Right lobe of liver (tissue), 6 donors: ENCODE measurements around the gene CHD2. TPM values are rescaled to one million over a fixed set of nuclear protein-coding genes. Genes with fewer than 3 reads are reported as not detected.

Experiments
- ATAC-seq, 4 donors: fragments of 200-7000 bp; cut with Tn5 transposase; one replicate each; pipeline ENCODE4 v1.9.1; 2020; ENCODE audit warnings: mild to moderate bottlenecking in 4 of 4, moderate library complexity in 4 of 4
- DNase-seq, 3 donors: peaks; one replicate each; pipeline ENCODE4 v3.0.0-alpha.2; 2020
- H3K27ac ChIP-seq, 3 donors: fragments of 200-600 bp; one replicate each; pipeline ENCODE4 v1.8.0; 2022
- H3K27me3 ChIP-seq, 2 donors: fragments of 200-600 bp; one replicate each; pipeline ENCODE4 v1.8.0; 2022
- H3K36me3 ChIP-seq, 4 donors: fragments of 200-600 bp; sonication (generic) in 1 of 4; one replicate each; pipeline versions ENCODE4 v1.5.1 to v1.8.0; 2017 to 2022; ENCODE audit warnings: control low read depth in 1 of 4
- H3K4me1 ChIP-seq, 4 donors: fragments of 200-600 bp; sonication (generic) in 1 of 4; one replicate each; pipeline versions ENCODE4 v1.5.1 to v1.8.0; 2017 to 2022; ENCODE audit warnings: control low read depth in 1 of 4
- H3K4me3 ChIP-seq, 3 donors: fragments of 200-600 bp; one replicate each; pipeline ENCODE4 v1.8.0; 2022
- H3K9me3 ChIP-seq, 4 donors: fragments of 200-600 bp; sonication (generic) in 1 of 4; one replicate each; pipeline versions ENCODE4 v1.5.1 to v1.8.0; 2017 to 2022; ENCODE audit warnings: control low read depth in 1 of 4
- POLR2A ChIP-seq: fragments of 450-650 bp; IDR thresholded peaks from one replicate; pipeline ENCODE4 v1.6.1; 2017; ENCODE audit warnings: antibody characterized with exemption, mild to moderate bottlenecking
- WGBS: methylation state at CpG from one replicate; pipeline ENCODE4 v1.1.6; 2018; ENCODE audit warnings: low coverage, low lambda C conversion rate; ENCODE audit not compliant: insufficient coverage; ENCODE audit errors: missing lambda C conversion rate; 5-methylcytosine and 5-hydroxymethylcytosine counted together
- intact Hi-C, 2 donors: fragments of 100-400 bp; cut with DNase I; formaldehyde crosslinking; loops; one replicate each; pipeline versions ENCODE4 v1.11.2 to v1.14.1; 2022
- total RNA-seq, 6 experiments: library from RNA; depleted of rRNA in 2 of 6; stranded (reverse); fragments of >200 nt in 2 of 6; fragmentation: NEBNext Ultra II Directional in 3 of 6; extraction: Animal tissue kit (Norgen Biotek cat#: 25700) in 3 of 6; gene quantifications; one replicate each; pipeline versions ENCODE4 v1.1.0 to v1.2.4, GENCODE V29; 2016 to 2023
- TF ChIP-seq, protein P1 (sequence below), 4 donors: fragments of 200-600 bp in 3 of 4; fragments of 450-650 bp in 1 of 4; IDR thresholded peaks; one replicate each; pipeline versions ENCODE4 v1.5.1 to v1.8.0; 2016 to 2022; ENCODE audit warnings: antibody characterized with exemption in 4 of 4, mild to moderate bottlenecking in 2 of 4
- donor health status: DM: no; HTN: yes; CAD: no.
- donor health status: DM: no; HTN: no; CAD: no.
- donor health status: DM: no; HTN: no; CAD: no.
- donor health status: DM: no; HTN: yes; CAD: no.
- donor health status: DM: no; HTN: yes; CAD: no.

Gene CHD2
- total RNA-seq, 6 experiments from 2014 or later: 41.4 to 65.0 (median 56.6) TPM

- Histone ChIP-seq H3K4me3 (no peak overlapping the region), H3K27me3 (no peaks in the 10 kb centered on the region), H3K4me1 (no peaks in the 10 kb centered on the region), H3K9me3 (no peaks in the 10 kb centered on the region), H3K36me3 (peaks cover 12 to 88% (median 30%) of the 10 kb centered on the region in 4 donors), H3K27ac (no peak overlapping the region)
- DNase-seq (no peak), ATAC-seq (no peak)
- intact Hi-C loops: no loop called here
- no peak for TF ChIP-seq POLR2A
- TF ChIP-seq, protein P1, sequence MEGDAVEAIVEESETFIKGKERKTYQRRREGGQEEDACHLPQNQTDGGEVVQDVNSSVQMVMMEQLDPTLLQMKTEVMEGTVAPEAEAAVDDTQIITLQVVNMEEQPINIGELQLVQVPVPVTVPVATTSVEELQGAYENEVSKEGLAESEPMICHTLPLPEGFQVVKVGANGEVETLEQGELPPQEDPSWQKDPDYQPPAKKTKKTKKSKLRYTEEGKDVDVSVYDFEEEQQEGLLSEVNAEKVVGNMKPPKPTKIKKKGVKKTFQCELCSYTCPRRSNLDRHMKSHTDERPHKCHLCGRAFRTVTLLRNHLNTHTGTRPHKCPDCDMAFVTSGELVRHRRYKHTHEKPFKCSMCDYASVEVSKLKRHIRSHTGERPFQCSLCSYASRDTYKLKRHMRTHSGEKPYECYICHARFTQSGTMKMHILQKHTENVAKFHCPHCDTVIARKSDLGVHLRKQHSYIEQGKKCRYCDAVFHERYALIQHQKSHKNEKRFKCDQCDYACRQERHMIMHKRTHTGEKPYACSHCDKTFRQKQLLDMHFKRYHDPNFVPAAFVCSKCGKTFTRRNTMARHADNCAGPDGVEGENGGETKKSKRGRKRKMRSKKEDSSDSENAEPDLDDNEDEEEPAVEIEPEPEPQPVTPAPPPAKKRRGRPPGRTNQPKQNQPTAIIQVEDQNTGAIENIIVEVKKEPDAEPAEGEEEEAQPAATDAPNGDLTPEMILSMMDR (IDR thresholded peaks at IDR 0.05): no peak
- WGBS: 100% methylated on average over 1 of the region's 1 CpG
Measured at GRCh38 chr15:92970656-92971055, 70.5 kb downstream of the CHD2 start.

GRCh38 chr15:92971081-92971480 is 71.0 kb downstream of the CHD2 start:
- H3K27me3 ChIP-seq: no peaks in the 10 kb centered on the region
- H3K4me3 ChIP-seq: no peak overlapping the region
- intact Hi-C loops: no loop called here
- H3K9me3 ChIP-seq: no peaks in the 10 kb centered on the region
- TF ChIP-seq, protein P1 (IDR thresholded peaks at IDR 0.05): no peak
- no peak for TF ChIP-seq POLR2A
- peaks cover 14 to 90% (median 31%) of the 10 kb centered on the region in 4 donors for H3K36me3 ChIP-seq
- WGBS: 91% methylated on average over 1 of the region's 1 CpG
- no peak for ATAC-seq
- no peaks in the 10 kb centered on the region for H3K4me1 ChIP-seq
- no peak overlapping the region for H3K27ac ChIP-seq
- DNase-seq: no peak

DNA sequence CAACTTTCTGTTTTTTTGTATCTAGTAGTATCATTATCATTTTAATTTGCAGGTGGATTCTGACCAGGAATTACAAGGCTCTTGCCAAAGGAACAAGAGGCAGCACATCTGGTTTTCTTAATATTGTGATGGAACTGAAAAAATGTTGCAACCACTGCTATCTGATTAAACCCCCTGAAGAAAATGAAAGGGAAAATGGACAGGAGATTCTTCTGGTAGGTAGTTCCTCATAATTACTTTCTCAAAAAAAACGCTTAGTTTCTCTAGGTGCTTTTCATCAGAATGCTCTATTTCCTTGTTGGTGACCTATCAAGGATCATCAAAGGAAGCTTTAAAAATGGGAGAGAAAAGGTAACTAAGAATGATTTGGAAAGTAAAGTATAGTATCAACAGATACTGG is 71.6 kb downstream of the CHD2 start:
- DNase-seq (no peak), ATAC-seq (no peak)
- no peak overlapping the region for H3K4me3 ChIP-seq
- H3K36me3 ChIP-seq: peaks cover 14 to 96% (median 32%) of the 10 kb centered on the region in 4 donors
- no peaks in the 10 kb centered on the region for H3K27me3 ChIP-seq
- TF ChIP-seq, protein P1 (IDR thresholded peaks at IDR 0.05): no peak
- H3K9me3 ChIP-seq: no peaks in the 10 kb centered on the region
- 77% methylated on average over 1 of the region's 1 CpG for WGBS
- H3K4me1 ChIP-seq: no peaks in the 10 kb centered on the region
- intact Hi-C loops: no loop called here
- H3K27ac ChIP-seq: no peak overlapping the region

GRCh38 chr15:92974183-92974915 is 74.2 kb downstream of the CHD2 start:
- H3K4me1 ChIP-seq: no peaks in the 10 kb centered on the region
- DNase-seq (no peak), ATAC-seq (no peak)
- H3K27me3 ChIP-seq: no peaks in the 10 kb centered on the region
- intact Hi-C loops: no loop called here
- 87% methylated on average over 6 of the region's 6 CpGs for WGBS
- H3K9me3 ChIP-seq: no peaks in the 10 kb centered on the region
- H3K4me3 ChIP-seq: no peak overlapping the region
- H3K27ac ChIP-seq: no peak overlapping the region
- TF ChIP-seq, protein P1 (IDR thresholded peaks at IDR 0.05): no peak
- no peak for TF ChIP-seq POLR2A
- H3K36me3 ChIP-seq: peaks cover 4 to 97% (median 38%) of the 10 kb centered on the region in 4 donors
